Subcutaneous abdominal adipose tissue (tissue), 5 donors: Measurements from ENCODE around the gene TMPRSS11E.
"Not testable (repeated sequence)": the region's sequence is repeated elsewhere in the genome, so short reads cannot be mapped to it uniquely, and the experiment has no call there.

ENCODE experiments used
- H3K27ac ChIP-seq: one replicate; pipeline ENCODE4 v1.7.0; 2013; ENCODE audit warnings: low read depth, mild to moderate bottlenecking, inconsistent platforms, low read length, moderate library complexity
- H3K27me3 ChIP-seq, 5 donors: one replicate each; pipeline ENCODE4 v1.7.0; 2013; ENCODE audit warnings: low read length in 5 of 5, inconsistent platforms in 1 of 5; ENCODE audit not compliant: control insufficient read depth in 5 of 5, insufficient read depth in 4 of 5
- H3K36me3 ChIP-seq, 5 donors: one replicate each; pipeline ENCODE4 v1.7.0; 2013; ENCODE audit warnings: low read length in 5 of 5; ENCODE audit not compliant: control insufficient read depth in 5 of 5, insufficient read depth in 5 of 5
- H3K4me1 ChIP-seq, 5 donors: one replicate each; pipeline ENCODE4 v1.7.0; 2013; ENCODE audit warnings: low read length in 5 of 5, mild to moderate bottlenecking in 3 of 5, moderate library complexity in 1 of 5; ENCODE audit not compliant: control insufficient read depth in 5 of 5, insufficient read depth in 5 of 5
- H3K4me3 ChIP-seq, 5 donors: one replicate each; pipeline ENCODE4 v1.7.0; 2013; ENCODE audit warnings: low read length in 5 of 5, low read depth in 1 of 5
- H3K9ac ChIP-seq, 5 donors: one replicate each; pipeline ENCODE4 v1.7.0; 2013; ENCODE audit warnings: low read length in 5 of 5, mild to moderate bottlenecking in 4 of 5, moderate library complexity in 3 of 5
- H3K9me3 ChIP-seq, 5 donors: one replicate each; pipeline ENCODE4 v1.7.0; 2013; ENCODE audit warnings: low read length in 5 of 5; ENCODE audit not compliant: control insufficient read depth in 5 of 5
- donor health status: healthy.
- donor health status: healthy.
- donor health status: healthy.
- donor health status: healthy.
- donor health status: healthy.

Gene TMPRSS11E

GRCh38 chr4:68490826-68491457 is 43.7 kb downstream of the TMPRSS11E start:
- Histone ChIP-seq H3K27ac (no peak overlapping the region), H3K9ac (no peak overlapping the region), H3K27me3 (no peaks in the 10 kb centered on the region), H3K36me3 (no peaks in the 10 kb centered on the region), H3K4me1 (peaks cover 0 to 4% (median 4%) of the 10 kb centered on the region in 5 donors), H3K9me3 (no peaks in the 10 kb centered on the region), H3K4me3 (no peak overlapping the region)

- peaks cover 0 to 4% (median 4%) of the 10 kb centered on the region in 5 donors for H3K4me1 ChIP-seq
- no peaks in the 10 kb centered on the region for H3K27me3 ChIP-seq
- no peak overlapping the region for H3K27ac ChIP-seq
- H3K9me3 ChIP-seq: no peaks in the 10 kb centered on the region
- no peak overlapping the region for H3K9ac ChIP-seq
- H3K36me3 ChIP-seq: no peaks in the 10 kb centered on the region
- no peak overlapping the region for H3K4me3 ChIP-seq
These were observed 47.4 kb downstream of the TMPRSS11E start for GRCh38 chr4:68494688-68495087.

- Histone ChIP-seq H3K9ac (no peak overlapping the region), H3K4me1 (peaks cover 0 to 4% (median 0%) of the 10 kb centered on the region in 5 donors), H3K27ac (no peak overlapping the region), H3K9me3 (no peaks in the 10 kb centered on the region), H3K27me3 (no peaks in the 10 kb centered on the region), H3K4me3 (no peak overlapping the region), H3K36me3 (no peaks in the 10 kb centered on the region)
These were observed 51.2 kb downstream of the TMPRSS11E start for GRCh38 chr4:68498413-68499007.

DNA sequence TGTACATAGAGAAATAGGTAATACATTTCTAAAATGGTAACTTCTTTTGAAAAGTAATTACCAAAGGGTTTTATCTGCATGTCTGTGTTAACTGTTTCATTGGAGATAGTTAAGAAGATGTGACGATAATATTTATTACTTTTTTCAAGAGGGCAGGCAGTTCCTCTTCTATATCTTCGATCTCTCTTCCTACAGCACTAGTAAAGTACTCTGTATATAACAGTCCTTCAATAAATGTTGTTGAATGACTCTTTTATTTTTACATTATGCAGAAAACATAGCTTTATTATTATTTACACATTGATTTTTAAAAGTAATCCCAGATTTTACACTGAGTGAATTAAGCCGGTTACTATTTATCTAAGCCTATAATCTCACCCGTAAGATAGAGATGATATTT is 51.8 kb downstream of the TMPRSS11E start:
- Histone ChIP-seq H3K9me3 (no peaks in the 10 kb centered on the region), H3K27me3 (no peaks in the 10 kb centered on the region), H3K4me1 (peaks cover 0 to 4% (median 0%) of the 10 kb centered on the region in 5 donors), H3K4me3 (no peak overlapping the region), H3K27ac (no peak overlapping the region), H3K36me3 (no peaks in the 10 kb centered on the region), H3K9ac (no peak overlapping the region)

- H3K36me3 ChIP-seq, H3K4me3 ChIP-seq, H3K4me1 ChIP-seq, H3K9ac ChIP-seq, H3K27ac ChIP-seq, H3K27me3 ChIP-seq, H3K9me3 ChIP-seq: not testable (repeated sequence)
These were observed 56.2 kb downstream of the TMPRSS11E start for GRCh38 chr4:68503462-68503861.

- not testable (repeated sequence) for H3K36me3 ChIP-seq, H3K4me3 ChIP-seq, H3K27ac ChIP-seq, H3K9ac ChIP-seq, H3K27me3 ChIP-seq, H3K9me3 ChIP-seq, H3K4me1 ChIP-seq
These were observed 57.6 kb downstream of the TMPRSS11E start for GRCh38 chr4:68504836-68505235.

GRCh38 chr4:68505452-68505851 is 58.2 kb downstream of the TMPRSS11E start:
- H3K9me3 ChIP-seq, H3K9ac ChIP-seq, H3K4me1 ChIP-seq, H3K36me3 ChIP-seq, H3K27ac ChIP-seq, H3K4me3 ChIP-seq, H3K27me3 ChIP-seq: not testable (repeated sequence)

GRCh38 chr4:68518889-68519288 is 71.6 kb downstream of the TMPRSS11E start:
- no peaks in the 10 kb centered on the region for H3K4me1 ChIP-seq
- H3K4me3 ChIP-seq: no peak overlapping the region
- no peak overlapping the region for H3K27ac ChIP-seq
- H3K9ac ChIP-seq: no peak overlapping the region
- no peaks in the 10 kb centered on the region for H3K36me3 ChIP-seq
- H3K9me3 ChIP-seq: no peaks in the 10 kb centered on the region
- no peaks in the 10 kb centered on the region for H3K27me3 ChIP-seq

DNA sequence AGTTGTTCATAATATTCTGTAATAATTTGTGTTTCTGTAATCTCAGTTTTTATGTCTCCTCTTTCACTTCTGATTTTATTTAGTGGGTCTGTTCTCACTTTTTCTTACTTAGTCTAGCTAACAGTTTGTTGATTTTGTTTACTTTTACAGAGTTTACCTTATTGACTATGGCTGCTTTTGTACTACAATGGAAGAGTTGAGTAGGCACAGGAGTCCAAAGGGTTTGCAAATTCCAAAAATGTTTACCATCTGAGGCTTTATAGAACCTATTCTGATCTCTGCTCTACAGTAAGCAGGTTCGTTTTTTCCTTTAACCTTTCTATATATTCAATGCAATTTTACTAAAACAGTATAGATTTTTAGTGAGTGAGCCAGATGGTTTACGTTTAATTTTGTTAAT is 73.7 kb downstream of the TMPRSS11E start:
- no peak overlapping the region for H3K9ac ChIP-seq
- no peaks in the 10 kb centered on the region for H3K4me1 ChIP-seq

GRCh38 chr4:68522232-68522631 is 75.0 kb downstream of the TMPRSS11E start:
- not testable (repeated sequence) for H3K9ac ChIP-seq, H3K27ac ChIP-seq, H3K27me3 ChIP-seq, H3K36me3 ChIP-seq, H3K4me1 ChIP-seq, H3K4me3 ChIP-seq, H3K9me3 ChIP-seq

More for the DNA sequence above, 73.7 kb downstream of the TMPRSS11E start:
- Histone ChIP-seq H3K27me3 (no peaks in the 10 kb centered on the region), H3K36me3 (no peaks in the 10 kb centered on the region), H3K9me3 (no peaks in the 10 kb centered on the region), H3K27ac (no peak overlapping the region), H3K4me3 (no peak overlapping the region)
